Astrocyte (in vitro differentiated cells and primary cell): Measurements from ENCODE around the gene GPR39. TPM values are rescaled to one million over a fixed set of nuclear protein-coding genes. Genes with fewer than 3 reads are reported as not detected.
A peak's percentile ranks its signal among the peaks of the same experiment; 100 is the strongest.

Source experiments
- DNase-seq: peaks from one replicate; pipeline ENCODE4 v3.0.0-alpha.2; 2010; ENCODE audit warnings: low read depth
- FAIRE-seq: peaks from 2 replicates; lab custom pipeline; 2011; peaks lifted over from hg19 to GRCh38; lab: Jason Lieb, UNC
- H2AFZ ChIP-seq: 2 replicates; pipeline ENCODE4 v1.6.0; 2012; ENCODE audit warnings: low read depth, low read length, inconsistent platforms
- H3K27ac ChIP-seq: 2 replicates; pipeline ENCODE4 v1.5.1; 2011; ENCODE audit warnings: low read depth, low read length, inconsistent platforms
- H3K27me3 ChIP-seq: 2 replicates; pipeline ENCODE4 v1.6.0; 2011; ENCODE audit warnings: low read length, inconsistent platforms; ENCODE audit not compliant: insufficient read depth
- H3K36me3 ChIP-seq: 2 replicates; pipeline ENCODE4 v1.5.1; 2011; ENCODE audit warnings: low read length, inconsistent platforms; ENCODE audit not compliant: insufficient read depth
- H3K4me1 ChIP-seq: 2 replicates; pipeline ENCODE4 v1.5.1; 2011; ENCODE audit warnings: low read length, inconsistent platforms; ENCODE audit not compliant: insufficient read depth
- H3K4me2 ChIP-seq: 2 replicates; pipeline ENCODE4 v1.6.0; 2012; ENCODE audit warnings: low read length, inconsistent platforms
- H3K4me3 ChIP-seq: 2 replicates; pipeline ENCODE4 v1.5.1; 2011; ENCODE audit warnings: low read depth, mild to moderate bottlenecking, low read length, inconsistent platforms; ENCODE audit not compliant: insufficient read depth
- H3K79me2 ChIP-seq: 2 replicates; pipeline ENCODE4 v1.6.0; 2012; ENCODE audit warnings: mild to moderate bottlenecking, low read length, inconsistent platforms; ENCODE audit not compliant: insufficient read depth
- H3K9ac ChIP-seq: 2 replicates; pipeline ENCODE4 v1.6.0; 2012; ENCODE audit warnings: mild to moderate bottlenecking, low read length, inconsistent platforms
- H3K9me3 ChIP-seq: 2 replicates; pipeline ENCODE4 v1.5.1; 2012; ENCODE audit warnings: low read depth, mild to moderate bottlenecking, low read length, inconsistent platforms; ENCODE audit not compliant: insufficient read depth
- H4K20me1 ChIP-seq: 2 replicates; pipeline ENCODE4 v1.6.0; 2012; ENCODE audit warnings: low read length, inconsistent platforms; ENCODE audit not compliant: insufficient read depth
- H3K27ac Mint-ChIP-seq: one replicate; pipeline ENCODE4 v1.8.0; 2021; ENCODE audit warnings: mild to moderate bottlenecking, mixed read lengths; ENCODE audit not compliant: unreplicated experiment
- H3K27me3 Mint-ChIP-seq: one replicate; pipeline ENCODE4 v1.8.0; 2021; ENCODE audit warnings: low read depth, mixed read lengths; ENCODE audit not compliant: unreplicated experiment
- H3K36me3 Mint-ChIP-seq: one replicate; pipeline ENCODE4 v1.8.0; 2021; ENCODE audit warnings: low read depth, mixed read lengths; ENCODE audit not compliant: unreplicated experiment
- H3K4me1 Mint-ChIP-seq: one replicate; pipeline ENCODE4 v1.8.0; 2021; ENCODE audit warnings: low read depth, mixed read lengths; ENCODE audit not compliant: unreplicated experiment
- H3K4me3 Mint-ChIP-seq: one replicate; pipeline ENCODE4 v1.8.0; 2021; ENCODE audit warnings: mild to moderate bottlenecking, moderate library complexity, mixed read lengths; ENCODE audit not compliant: unreplicated experiment
- H3K9me3 Mint-ChIP-seq: one replicate; pipeline ENCODE4 v1.8.0; 2021; ENCODE audit warnings: mild to moderate bottlenecking, mixed read lengths; ENCODE audit not compliant: unreplicated experiment
- CTCF ChIP-seq: IDR thresholded peaks from 2 replicates; pipeline ENCODE4 v1.5.1; 2011; ENCODE audit warnings: low read depth, mild to moderate bottlenecking, inconsistent platforms, low read length, moderate library complexity; ENCODE audit not compliant: insufficient read depth
- EZH2 ChIP-seq: IDR thresholded peaks from 2 replicates; pipeline ENCODE4 v1.6.1; 2012; ENCODE audit warnings: mild to moderate bottlenecking, low read length, inconsistent platforms; ENCODE audit not compliant: insufficient read depth
- total RNA-seq: library from RNA; stranded (reverse); gene quantifications from 2 replicates; pipeline ENCODE4 v1.2.1, GENCODE V29; 2021

GPR39 gene
- total RNA-seq, 1 donor from 2014 or later = 4.4 TPM

GRCh38 chr2:132549935-132550670 is 133.5 kb downstream of the GPR39 start:
- Histone ChIP-seq H3K27me3 (no peaks in the 10 kb centered on the region), H2AFZ (no peak overlapping the region), H3K79me2 (no peaks in the 10 kb centered on the region), H3K36me3 (no peaks in the 10 kb centered on the region), H3K4me2 (peak overlapping the region; percentile 3), H4K20me1 (no peaks in the 10 kb centered on the region), H3K9me3 (peaks cover under 1% of the 10 kb centered on the region), H3K27ac (no peak overlapping the region), H3K4me3 (no peak overlapping the region), H3K9ac (no peak overlapping the region), H3K4me1 (no peaks in the 10 kb centered on the region)
- Mint-ChIP-seq H3K4me1 (peaks cover 9% of the 10 kb centered on the region), H3K9me3 (no peaks in the 10 kb centered on the region), H3K4me3 (no peak overlapping the region), H3K36me3 (no peaks in the 10 kb centered on the region), H3K27ac (no peak overlapping the region), H3K27me3 (no peaks in the 10 kb centered on the region)
- FAIRE-seq (no peak), DNase-seq (no peak)
- TF ChIP-seq EZH2 (no peak), CTCF (no peak)

- H3K9ac ChIP-seq = no peak overlapping the region
- no peaks in the 10 kb centered on the region for H3K27me3 ChIP-seq
- no peak overlapping the region for H2AFZ ChIP-seq
- no peak for FAIRE-seq
- peaks cover 9% of the 10 kb centered on the region for H3K4me1 Mint-ChIP-seq
- H3K27ac ChIP-seq = no peak overlapping the region
- H3K4me2 ChIP-seq = no peak overlapping the region
- H3K36me3 Mint-ChIP-seq = no peaks in the 10 kb centered on the region
- H3K4me3 Mint-ChIP-seq = no peak overlapping the region
- no peaks in the 10 kb centered on the region for H3K9me3 ChIP-seq
- H3K27ac Mint-ChIP-seq = no peak overlapping the region
- H3K4me3 ChIP-seq = no peak overlapping the region
- TF ChIP-seq CTCF (no peak), EZH2 (no peak)
- H4K20me1 ChIP-seq = no peaks in the 10 kb centered on the region
- DNase-seq = peak; percentile 60
- no peaks in the 10 kb centered on the region for H3K36me3 ChIP-seq
- no peaks in the 10 kb centered on the region for H3K79me2 ChIP-seq
- no peaks in the 10 kb centered on the region for H3K4me1 ChIP-seq
- H3K27me3 Mint-ChIP-seq = no peaks in the 10 kb centered on the region
- H3K9me3 Mint-ChIP-seq = no peaks in the 10 kb centered on the region
These were observed 134.3 kb downstream of the GPR39 start for GRCh38 chr2:132550946-132551345.

GRCh38 chr2:132557694-132558093 is 141.1 kb downstream of the GPR39 start:
- H3K36me3 ChIP-seq = no peaks in the 10 kb centered on the region
- H3K4me3 ChIP-seq = no peak overlapping the region
- H2AFZ ChIP-seq = no peak overlapping the region
- no peak for FAIRE-seq
- H3K9me3 ChIP-seq = no peaks in the 10 kb centered on the region
- no peak overlapping the region for H3K27ac ChIP-seq
- no peaks in the 10 kb centered on the region for H4K20me1 ChIP-seq
- H3K4me1 ChIP-seq = no peaks in the 10 kb centered on the region
- Mint-ChIP-seq H3K27me3 (peaks cover 4% of the 10 kb centered on the region), H3K4me3 (no peak overlapping the region), H3K9me3 (peaks cover 5% of the 10 kb centered on the region), H3K4me1 (peaks cover 5% of the 10 kb centered on the region), H3K36me3 (peaks cover 2% of the 10 kb centered on the region), H3K27ac (no peak overlapping the region)
- no peak overlapping the region for H3K4me2 ChIP-seq
- no peaks in the 10 kb centered on the region for H3K27me3 ChIP-seq
- H3K79me2 ChIP-seq = no peaks in the 10 kb centered on the region
- H3K9ac ChIP-seq = no peak overlapping the region
- TF ChIP-seq CTCF (no peak), EZH2 (no peak)
- DNase-seq = no peak
